Keratinocyte (primary cell): Measurements from ENCODE around the gene METTL25B.

Experiments used
- EZH2 ChIP-seq: IDR thresholded peaks from one replicate; pipeline ENCODE4 v1.6.1; 2012; ENCODE audit warnings: inconsistent platforms, mild to moderate bottlenecking, low read length, moderate library complexity
- TF ChIP-seq, protein P1 (sequence below), 3 experiments: IDR thresholded peaks in 1 of 3; conservative IDR thresholded peaks in 1 of 3; optimal IDR thresholded peaks in 1 of 3; 2 replicates in 2 of 3; 3 replicates in 1 of 3; pipeline versions ENCODE3 to v1.5.1; 2011; ENCODE audit warnings: low read length in 3 of 3, mild to moderate bottlenecking in 3 of 3, moderate library complexity in 2 of 3, control low read depth in 1 of 3, inconsistent platforms in 1 of 3; ENCODE audit not compliant: insufficient read depth in 2 of 3; ENCODE audit errors: extremely low read depth in 1 of 3

DNA sequence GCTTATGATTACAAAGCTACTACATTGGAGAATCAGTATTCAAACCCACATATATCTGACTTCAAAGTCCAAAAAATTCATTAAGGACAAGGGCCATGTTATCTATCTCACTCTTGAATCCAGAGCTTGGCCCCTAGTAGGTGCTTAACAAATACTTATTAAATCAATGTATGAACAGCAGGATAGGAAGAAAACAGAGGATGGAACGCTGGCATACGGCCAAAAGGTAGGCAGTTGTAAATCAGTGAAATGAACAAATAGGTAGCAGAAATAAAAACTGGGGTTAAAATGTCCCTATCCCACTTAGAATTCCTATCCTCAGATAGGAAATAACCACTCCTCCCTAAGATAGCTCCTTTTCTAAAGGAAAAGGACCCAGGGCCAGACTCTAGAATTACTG lies 10.6 kb downstream of the METTL25B start:
- TF ChIP-seq, protein P1, sequence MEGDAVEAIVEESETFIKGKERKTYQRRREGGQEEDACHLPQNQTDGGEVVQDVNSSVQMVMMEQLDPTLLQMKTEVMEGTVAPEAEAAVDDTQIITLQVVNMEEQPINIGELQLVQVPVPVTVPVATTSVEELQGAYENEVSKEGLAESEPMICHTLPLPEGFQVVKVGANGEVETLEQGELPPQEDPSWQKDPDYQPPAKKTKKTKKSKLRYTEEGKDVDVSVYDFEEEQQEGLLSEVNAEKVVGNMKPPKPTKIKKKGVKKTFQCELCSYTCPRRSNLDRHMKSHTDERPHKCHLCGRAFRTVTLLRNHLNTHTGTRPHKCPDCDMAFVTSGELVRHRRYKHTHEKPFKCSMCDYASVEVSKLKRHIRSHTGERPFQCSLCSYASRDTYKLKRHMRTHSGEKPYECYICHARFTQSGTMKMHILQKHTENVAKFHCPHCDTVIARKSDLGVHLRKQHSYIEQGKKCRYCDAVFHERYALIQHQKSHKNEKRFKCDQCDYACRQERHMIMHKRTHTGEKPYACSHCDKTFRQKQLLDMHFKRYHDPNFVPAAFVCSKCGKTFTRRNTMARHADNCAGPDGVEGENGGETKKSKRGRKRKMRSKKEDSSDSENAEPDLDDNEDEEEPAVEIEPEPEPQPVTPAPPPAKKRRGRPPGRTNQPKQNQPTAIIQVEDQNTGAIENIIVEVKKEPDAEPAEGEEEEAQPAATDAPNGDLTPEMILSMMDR (optimal IDR thresholded peaks at IDR 0.05 in 1 of 3, IDR thresholded peaks at IDR 0.05 in 1 of 3, conservative IDR thresholded peaks at IDR 0.05 in 1 of 3; ENCODE audit: extremely low read depth in 1 of 3, insufficient read depth in 2 of 3, low read length in 3 of 3), result no peak
- TF ChIP-seq EZH2, result no peak
